Colonic mucosa (tissue), 4 donors: ENCODE data around the gene SLIT3. TPM values are rescaled to one million over a fixed set of nuclear protein-coding genes. Genes with fewer than 3 reads are reported as not detected.

Source experiments
- DNase-seq: peaks from one replicate; pipeline ENCODE4 v3.0.0-alpha.2; 2020
- H3K27ac ChIP-seq: fragments of 200-600 bp; one replicate; pipeline ENCODE4 v1.8.0; 2021
- H3K27me3 ChIP-seq: fragments of 200-600 bp; one replicate; pipeline ENCODE4 v1.8.0; 2021
- H3K36me3 ChIP-seq: fragments of 200-600 bp; one replicate; pipeline ENCODE4 v1.8.0; 2021
- H3K4me1 ChIP-seq: fragments of 200-600 bp; one replicate; pipeline ENCODE4 v1.8.0; 2021; ENCODE audit warnings: mild to moderate bottlenecking
- H3K4me3 ChIP-seq: fragments of 200-600 bp; one replicate; pipeline ENCODE4 v1.8.0; 2021
- H3K9ac ChIP-seq, 2 donors: one replicate each; pipeline ENCODE4 v1.7.0; 2013; ENCODE audit warnings: control low read depth in 2 of 2, low read depth in 2 of 2, low read length in 2 of 2
- H3K9me3 ChIP-seq: fragments of 200-600 bp; one replicate; pipeline ENCODE4 v1.8.0; 2021
- intact Hi-C: fragments of 100-400 bp; cut with DNase I; formaldehyde crosslinking; loops from one replicate; pipeline ENCODE4 v1.14.1; 2022
- total RNA-seq, 2 donors: library from RNA; stranded (reverse); fragmentation: NEBNext Ultra II Directional in 1 of 2; extraction: Animal tissue kit (Norgen Biotek cat#: 25700) in 1 of 2; gene quantifications; one replicate each; pipeline ENCODE4 v1.2.1, GENCODE V29; 2021
- TF ChIP-seq, protein P1 (sequence below): fragments of 200-600 bp; IDR thresholded peaks from one replicate; pipeline ENCODE4 v1.8.0; 2022; ENCODE audit warnings: antibody characterized with exemption, mild to moderate bottlenecking
- donor health status: healthy.
- donor health status: DM: no; HTN: no; CAD: no.
- donor health status: DM: no; HTN: no; CAD: no.

The SLIT3 gene
- total RNA-seq, 2 donors from 2014 or later: 3.4 to 7.6 TPM

DNA sequence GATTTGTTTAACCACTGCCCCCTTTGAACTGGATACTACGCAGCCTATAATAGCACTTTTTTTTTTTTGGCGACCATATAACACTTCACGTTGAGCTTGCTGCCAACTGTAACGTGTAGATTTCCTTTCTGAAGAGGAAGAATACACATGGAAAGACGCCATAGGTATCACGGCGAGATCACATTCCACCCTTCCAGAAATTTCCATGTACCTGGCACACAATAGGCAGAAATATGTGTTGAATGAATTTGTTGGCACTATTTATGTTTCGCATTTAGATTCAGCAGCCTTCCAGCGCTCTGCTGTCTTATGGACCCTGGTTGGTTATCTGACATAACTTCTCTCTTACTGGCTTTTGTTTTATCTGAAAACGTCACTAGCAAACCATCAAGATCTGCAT is 250.3 kb downstream of the SLIT3 start:
- H3K27me3 ChIP-seq: no peaks in the 10 kb centered on the region
- intact Hi-C loops: no loop called here
- H3K36me3 ChIP-seq: no peaks in the 10 kb centered on the region
- no peaks in the 10 kb centered on the region for H3K4me1 ChIP-seq
- DNase-seq: no peak
- TF ChIP-seq, protein P1, sequence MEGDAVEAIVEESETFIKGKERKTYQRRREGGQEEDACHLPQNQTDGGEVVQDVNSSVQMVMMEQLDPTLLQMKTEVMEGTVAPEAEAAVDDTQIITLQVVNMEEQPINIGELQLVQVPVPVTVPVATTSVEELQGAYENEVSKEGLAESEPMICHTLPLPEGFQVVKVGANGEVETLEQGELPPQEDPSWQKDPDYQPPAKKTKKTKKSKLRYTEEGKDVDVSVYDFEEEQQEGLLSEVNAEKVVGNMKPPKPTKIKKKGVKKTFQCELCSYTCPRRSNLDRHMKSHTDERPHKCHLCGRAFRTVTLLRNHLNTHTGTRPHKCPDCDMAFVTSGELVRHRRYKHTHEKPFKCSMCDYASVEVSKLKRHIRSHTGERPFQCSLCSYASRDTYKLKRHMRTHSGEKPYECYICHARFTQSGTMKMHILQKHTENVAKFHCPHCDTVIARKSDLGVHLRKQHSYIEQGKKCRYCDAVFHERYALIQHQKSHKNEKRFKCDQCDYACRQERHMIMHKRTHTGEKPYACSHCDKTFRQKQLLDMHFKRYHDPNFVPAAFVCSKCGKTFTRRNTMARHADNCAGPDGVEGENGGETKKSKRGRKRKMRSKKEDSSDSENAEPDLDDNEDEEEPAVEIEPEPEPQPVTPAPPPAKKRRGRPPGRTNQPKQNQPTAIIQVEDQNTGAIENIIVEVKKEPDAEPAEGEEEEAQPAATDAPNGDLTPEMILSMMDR: no peak
- H3K27ac ChIP-seq: no peak overlapping the region
- H3K4me3 ChIP-seq: no peak overlapping the region
- no peaks in the 10 kb centered on the region for H3K9me3 ChIP-seq
- H3K9ac ChIP-seq: no peak overlapping the region

DNA sequence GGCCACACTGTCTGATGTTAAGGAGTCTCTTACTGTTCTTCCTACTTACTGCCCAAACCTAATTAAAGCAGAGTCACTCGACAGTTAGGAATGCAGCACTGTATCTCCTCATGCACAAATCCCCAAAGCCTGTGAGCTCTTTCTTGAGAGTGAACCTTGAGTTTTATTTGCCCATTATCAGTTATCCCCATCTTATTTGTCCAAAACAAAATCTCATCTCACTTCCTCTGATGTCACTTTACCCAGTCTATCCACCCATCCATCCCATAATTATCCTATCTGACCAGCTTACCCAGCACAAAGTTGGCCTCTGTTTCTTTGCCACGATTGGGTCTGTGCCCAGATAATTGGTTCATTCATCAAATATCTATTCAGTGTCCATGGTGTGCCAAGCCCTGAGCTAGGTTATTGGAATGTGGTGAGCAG is 250.8 kb downstream of the SLIT3 start:
- intact Hi-C loops: no loop called here
- no peak for DNase-seq
- no peak overlapping the region for H3K27ac ChIP-seq

DNA sequence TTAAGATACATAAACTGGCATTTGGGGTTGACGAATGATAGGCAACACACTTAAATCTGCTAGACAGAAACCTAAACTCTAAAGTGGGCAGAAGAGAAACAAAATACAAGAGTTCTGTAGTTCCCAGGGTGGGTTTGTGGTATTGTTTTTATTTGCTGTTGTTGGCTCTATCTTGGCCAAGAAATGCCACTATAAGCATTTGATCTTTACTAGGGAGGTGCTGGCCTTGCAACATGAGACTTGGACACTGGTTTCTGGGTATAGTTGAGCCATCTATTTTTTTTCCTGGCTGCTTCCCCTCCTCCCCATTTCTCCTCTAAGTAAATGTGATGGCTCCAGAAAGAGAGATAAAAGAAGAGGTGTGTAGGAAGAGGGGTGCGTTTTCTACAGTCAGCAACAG is 251.2 kb downstream of the SLIT3 start:
- intact Hi-C loops: no loop called here
- no peak for DNase-seq
- no peaks in the 10 kb centered on the region for H3K9me3 ChIP-seq
- H3K4me3 ChIP-seq: no peak overlapping the region
- no peaks in the 10 kb centered on the region for H3K27me3 ChIP-seq
- TF ChIP-seq, protein P1: no peak
- H3K36me3 ChIP-seq: no peaks in the 10 kb centered on the region
- no peaks in the 10 kb centered on the region for H3K4me1 ChIP-seq
- no peak overlapping the region for H3K9ac ChIP-seq
- no peak overlapping the region for H3K27ac ChIP-seq

More for the DNA sequence above, 250.8 kb downstream of the SLIT3 start:
- Histone ChIP-seq H3K9ac (no peak overlapping the region), H3K9me3 (no peaks in the 10 kb centered on the region), H3K4me1 (no peaks in the 10 kb centered on the region), H3K36me3 (no peaks in the 10 kb centered on the region), H3K4me3 (no peak overlapping the region), H3K27me3 (no peaks in the 10 kb centered on the region)
- TF ChIP-seq, protein P1: no peak

DNA sequence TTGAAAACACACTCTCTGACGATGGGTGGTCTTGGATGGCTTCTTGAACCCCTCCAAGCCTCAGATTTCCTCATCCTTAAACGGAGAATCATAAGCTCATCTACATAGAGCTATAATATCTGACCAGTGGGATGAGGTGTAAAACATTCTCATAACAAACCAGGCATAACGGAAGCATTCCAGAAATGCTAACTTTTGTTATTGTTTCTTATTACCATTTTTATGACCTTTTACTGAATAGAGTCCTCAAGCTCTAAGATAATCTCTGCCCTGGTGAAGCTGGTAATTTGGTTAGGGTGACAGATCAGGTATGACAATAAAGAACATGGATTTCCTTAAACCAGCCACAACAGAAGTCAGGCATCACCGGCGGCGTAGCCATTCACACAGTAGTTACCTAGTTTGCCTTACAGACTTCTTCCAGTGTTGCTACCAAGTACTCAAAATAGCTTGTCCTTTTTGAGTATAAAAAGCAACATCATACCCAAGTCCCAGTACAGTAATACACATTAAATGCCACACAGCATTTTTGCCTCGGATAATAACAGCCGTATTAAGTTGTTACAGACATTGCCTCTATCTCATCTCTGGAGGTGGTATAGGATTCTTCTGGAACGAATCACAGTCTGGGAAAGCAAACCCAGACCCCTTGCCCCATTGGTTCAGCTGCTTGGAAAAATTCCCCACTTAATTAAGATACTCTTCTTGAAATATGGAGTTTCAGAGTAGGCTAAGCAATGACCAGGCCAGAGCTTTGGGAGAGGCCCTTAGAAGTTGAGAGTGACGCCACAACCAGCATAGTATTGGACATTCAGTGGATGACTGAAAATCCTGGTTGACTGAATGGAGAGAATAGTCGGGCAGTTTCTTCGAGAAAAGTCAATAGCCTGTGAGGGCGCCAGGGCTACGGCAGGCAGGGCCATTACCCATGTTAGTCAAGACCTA is 252.5 kb downstream of the SLIT3 start:
- H3K9ac ChIP-seq: no peak overlapping the region
- H3K36me3 ChIP-seq: no peaks in the 10 kb centered on the region
- TF ChIP-seq, protein P1: no peak
- no peaks in the 10 kb centered on the region for H3K9me3 ChIP-seq
- no peak overlapping the region for H3K27ac ChIP-seq
- no peak for DNase-seq
- H3K4me1 ChIP-seq: no peaks in the 10 kb centered on the region
- H3K4me3 ChIP-seq: no peak overlapping the region
- intact Hi-C loops: no loop called here
- no peaks in the 10 kb centered on the region for H3K27me3 ChIP-seq

DNA sequence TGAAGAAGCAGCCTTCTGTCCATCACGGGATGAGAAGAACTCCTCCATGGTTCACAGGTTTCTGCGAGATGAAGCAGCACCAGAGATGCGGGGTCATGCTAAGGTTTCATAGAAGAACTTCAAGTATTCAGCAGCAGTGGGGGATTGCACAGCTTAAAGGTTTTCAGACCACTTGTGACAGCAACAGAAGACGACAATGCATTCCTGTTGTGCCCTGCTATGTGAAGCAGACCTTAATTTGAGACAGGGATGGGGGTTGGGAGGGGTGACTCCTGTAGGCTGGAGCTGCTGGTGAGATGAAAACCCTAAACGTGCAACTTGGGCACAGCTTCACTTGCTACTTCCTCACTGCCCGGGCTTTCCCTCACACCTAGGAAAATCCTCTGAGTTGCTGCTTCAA is 256.0 kb downstream of the SLIT3 start:
- H3K27ac ChIP-seq: no peak overlapping the region
- intact Hi-C loops: no loop called here
- TF ChIP-seq, protein P1: no peak

More for the DNA sequence above, 256.0 kb downstream of the SLIT3 start:
- H3K4me3 ChIP-seq: no peak overlapping the region
- H3K9me3 ChIP-seq: no peaks in the 10 kb centered on the region
- no peak overlapping the region for H3K9ac ChIP-seq
- no peaks in the 10 kb centered on the region for H3K4me1 ChIP-seq
- H3K36me3 ChIP-seq: no peaks in the 10 kb centered on the region
- no peaks in the 10 kb centered on the region for H3K27me3 ChIP-seq
- no peak for DNase-seq
